Activated CD4-positive, alpha-beta T cell treated with anti-CD3 and anti-CD28 coated beads, Interleukin-2, amount 10 ng/mL, durations not matched to agents 7 days and 5 days (primary cell): Measurements from ENCODE around the gene CASZ1. TPM values are rescaled to one million over a fixed set of nuclear protein-coding genes. Genes with fewer than 3 reads are reported as not detected.
A peak's percentile ranks its signal among the peaks of the same experiment; 100 is the strongest.

Experiments used
- CTCF ChIA-PET: fragments of 350-600 bp; sonication (Branson Sonifier 250); formaldehyde crosslinking; loops from one replicate; lab custom pipeline; 2021; ENCODE audit warnings: antibody characterized with exemption; lab: Charles Lee
- POLR2A ChIA-PET: fragments of 350-600 bp; sonication (Branson Sonifier 250); formaldehyde crosslinking; loops from one replicate; lab custom pipeline; 2021; ENCODE audit warnings: antibody characterized with exemption; lab: Charles Lee
- DNase-seq: peaks from one replicate; pipeline ENCODE4 v3.0.0-alpha.2; 2020
- H3K27ac Mint-ChIP-seq: one replicate; pipeline ENCODE4 v1.8.0; 2021; ENCODE audit warnings: mild to moderate bottlenecking, moderate library complexity, mixed read lengths
- H3K27me3 Mint-ChIP-seq: one replicate; pipeline ENCODE4 v1.8.0; 2021; ENCODE audit warnings: mixed read lengths
- H3K36me3 Mint-ChIP-seq: one replicate; pipeline ENCODE4 v1.8.0; 2021; ENCODE audit warnings: low read depth, mixed read lengths
- H3K4me1 Mint-ChIP-seq: one replicate; pipeline ENCODE4 v1.8.0; 2021; ENCODE audit warnings: mixed read lengths
- H3K4me3 Mint-ChIP-seq: one replicate; pipeline ENCODE4 v1.8.0; 2021; ENCODE audit warnings: mild to moderate bottlenecking, moderate library complexity, mixed read lengths
- H3K9me3 Mint-ChIP-seq: one replicate; pipeline ENCODE4 v1.8.0; 2021; ENCODE audit warnings: mixed read lengths
- total RNA-seq, 2 experiments: library from RNA; stranded (reverse); gene quantifications; one replicate each; pipeline ENCODE4 v1.2.3, GENCODE V29; 2021

Gene CASZ1
- total RNA-seq, 2 experiments from 2014 or later = 7.6 to 9.8 TPM

GRCh38 chr1:10760566-10761502 is 35.6 kb downstream of the CASZ1 start:
- ChIA-PET CTCF (no interaction called here), POLR2A (no interaction called here)
- no peak overlapping the region for H3K27ac Mint-ChIP-seq
- H3K27me3 Mint-ChIP-seq = no peaks in the 10 kb centered on the region
- DNase-seq = no peak
- H3K36me3 Mint-ChIP-seq = no peaks in the 10 kb centered on the region
- peaks cover 4% of the 10 kb centered on the region for H3K4me1 Mint-ChIP-seq
- no peak overlapping the region for H3K4me3 Mint-ChIP-seq
- H3K9me3 Mint-ChIP-seq = no peaks in the 10 kb centered on the region

GRCh38 chr1:10759413-10760200 is 36.8 kb downstream of the CASZ1 start:
- Mint-ChIP-seq H3K4me3 (no peak overlapping the region), H3K27ac (no peak overlapping the region), H3K27me3 (no peaks in the 10 kb centered on the region), H3K9me3 (no peaks in the 10 kb centered on the region), H3K4me1 (peaks cover 7% of the 10 kb centered on the region), H3K36me3 (no peaks in the 10 kb centered on the region)
- ChIA-PET POLR2A (no interaction called here), CTCF (no interaction called here)
- DNase-seq = no peak

- no peak overlapping the region for H3K27ac Mint-ChIP-seq
- H3K36me3 Mint-ChIP-seq = no peaks in the 10 kb centered on the region
- no peaks in the 10 kb centered on the region for H3K9me3 Mint-ChIP-seq
- H3K27me3 Mint-ChIP-seq = no peaks in the 10 kb centered on the region
- no peak overlapping the region for H3K4me3 Mint-ChIP-seq
- peaks cover 7% of the 10 kb centered on the region for H3K4me1 Mint-ChIP-seq
- POLR2A ChIA-PET = no interaction called here
- CTCF ChIA-PET = no interaction called here
- DNase-seq = no peak
Observed at GRCh38 chr1:10756842-10757241, 39.6 kb downstream of the CASZ1 start.

- Mint-ChIP-seq H3K4me3 (no peak overlapping the region), H3K4me1 (peaks cover 7% of the 10 kb centered on the region), H3K27me3 (no peaks in the 10 kb centered on the region), H3K27ac (no peak overlapping the region), H3K9me3 (no peaks in the 10 kb centered on the region), H3K36me3 (no peaks in the 10 kb centered on the region)
- peak; percentile 70 for DNase-seq
- ChIA-PET POLR2A (no interaction called here), CTCF (no interaction called here)
Observed at GRCh38 chr1:10755970-10756521, 40.4 kb downstream of the CASZ1 start.

GRCh38 chr1:10754568-10755329 is 41.7 kb downstream of the CASZ1 start:
- no peak for DNase-seq
- CTCF ChIA-PET = no interaction called here
- Mint-ChIP-seq H3K4me1 (peaks cover 7% of the 10 kb centered on the region), H3K27me3 (no peaks in the 10 kb centered on the region), H3K4me3 (no peak overlapping the region), H3K36me3 (no peaks in the 10 kb centered on the region), H3K27ac (peak overlapping the region; percentile 19), H3K9me3 (no peaks in the 10 kb centered on the region)
- POLR2A ChIA-PET = no interaction called here

- DNase-seq = no peak
- Mint-ChIP-seq H3K9me3 (no peaks in the 10 kb centered on the region), H3K4me3 (no peak overlapping the region), H3K27me3 (no peaks in the 10 kb centered on the region), H3K4me1 (peaks cover 7% of the 10 kb centered on the region), H3K27ac (no peak overlapping the region), H3K36me3 (no peaks in the 10 kb centered on the region)
- CTCF ChIA-PET = no interaction called here
- POLR2A ChIA-PET = no interaction called here
Observed at GRCh38 chr1:10753299-10753698, 43.1 kb downstream of the CASZ1 start.

- ChIA-PET POLR2A (no interaction called here), CTCF (no interaction called here)
- H3K36me3 Mint-ChIP-seq = no peaks in the 10 kb centered on the region
- H3K27ac Mint-ChIP-seq = no peak overlapping the region
- H3K27me3 Mint-ChIP-seq = no peaks in the 10 kb centered on the region
- no peak overlapping the region for H3K4me3 Mint-ChIP-seq
- no peak for DNase-seq
- no peaks in the 10 kb centered on the region for H3K9me3 Mint-ChIP-seq
- peaks cover 7% of the 10 kb centered on the region for H3K4me1 Mint-ChIP-seq
Observed at GRCh38 chr1:10751561-10752085, 44.8 kb downstream of the CASZ1 start.

- H3K36me3 Mint-ChIP-seq = no peaks in the 10 kb centered on the region
Observed at GRCh38 chr1:10751160-10751559, 45.3 kb downstream of the CASZ1 start.

GRCh38 chr1:10745886-10746455 is 50.5 kb downstream of the CASZ1 start:
- ChIA-PET CTCF (interaction anchor here (0.5 to 1.1 kb wide), 2 partner anchors 31 to 34 kb away, joined by 3 read pairs; no protein-coding TSS in a partner anchor), POLR2A (no interaction called here)
- Mint-ChIP-seq H3K36me3 (no peaks in the 10 kb centered on the region), H3K4me1 (no peaks in the 10 kb centered on the region), H3K27ac (no peak overlapping the region), H3K27me3 (no peaks in the 10 kb centered on the region), H3K4me3 (no peak overlapping the region), H3K9me3 (no peaks in the 10 kb centered on the region)
- DNase-seq = no peak

More at GRCh38 chr1:10751160-10751559, 45.3 kb downstream of the CASZ1 start:
- POLR2A ChIA-PET = no interaction called here
- no peak for DNase-seq
- H3K27ac Mint-ChIP-seq = no peak overlapping the region
- H3K4me1 Mint-ChIP-seq = peaks cover 7% of the 10 kb centered on the region
- H3K27me3 Mint-ChIP-seq = no peaks in the 10 kb centered on the region
- CTCF ChIA-PET = no interaction called here
- H3K4me3 Mint-ChIP-seq = no peak overlapping the region
- H3K9me3 Mint-ChIP-seq = no peaks in the 10 kb centered on the region

GRCh38 chr1:10745383-10745782 is 51.1 kb downstream of the CASZ1 start:
- no peaks in the 10 kb centered on the region for H3K36me3 Mint-ChIP-seq
- ChIA-PET CTCF (no interaction called here), POLR2A (no interaction called here)

GRCh38 chr1:10744654-10745238 is 51.7 kb downstream of the CASZ1 start:
- no peaks in the 10 kb centered on the region for H3K9me3 Mint-ChIP-seq

More at GRCh38 chr1:10745383-10745782, 51.1 kb downstream of the CASZ1 start:
- no peak overlapping the region for H3K27ac Mint-ChIP-seq
- H3K4me1 Mint-ChIP-seq = no peaks in the 10 kb centered on the region
- no peaks in the 10 kb centered on the region for H3K27me3 Mint-ChIP-seq
- H3K9me3 Mint-ChIP-seq = no peaks in the 10 kb centered on the region
- H3K4me3 Mint-ChIP-seq = no peak overlapping the region
- no peak for DNase-seq

GRCh38 chr1:10744029-10744428 is 52.4 kb downstream of the CASZ1 start:
- DNase-seq = no peak
- CTCF ChIA-PET = no interaction called here
- H3K27me3 Mint-ChIP-seq = no peaks in the 10 kb centered on the region
- H3K4me1 Mint-ChIP-seq = no peaks in the 10 kb centered on the region
- no peaks in the 10 kb centered on the region for H3K36me3 Mint-ChIP-seq
- H3K4me3 Mint-ChIP-seq = no peak overlapping the region
- POLR2A ChIA-PET = no interaction called here
- H3K9me3 Mint-ChIP-seq = no peaks in the 10 kb centered on the region
- no peak overlapping the region for H3K27ac Mint-ChIP-seq

More at GRCh38 chr1:10744654-10745238, 51.7 kb downstream of the CASZ1 start:
- DNase-seq = no peak
- Mint-ChIP-seq H3K4me3 (no peak overlapping the region), H3K27me3 (no peaks in the 10 kb centered on the region), H3K27ac (no peak overlapping the region), H3K4me1 (no peaks in the 10 kb centered on the region), H3K36me3 (no peaks in the 10 kb centered on the region)
- ChIA-PET POLR2A (no interaction called here), CTCF (no interaction called here)
